T-cell (primary cell): ENCODE measurements around the gene SCAMP1. TPM values are rescaled to one million over a fixed set of nuclear protein-coding genes. Genes with fewer than 3 reads are reported as not detected.
"Not testable (repeated sequence)": the region's sequence is repeated elsewhere in the genome, so short reads cannot be mapped to it uniquely, and the experiment has no call there.

ENCODE experiments used
- ATAC-seq, 4 experiments: fragments of 200-7000 bp in 3 of 4; fragments of 150-1000 bp in 1 of 4; cut with Tn5 transposase; replicated peaks in 1 of 4; 1 replicate in 3 of 4; 2 replicates in 1 of 4; pipeline ENCODE4 v1.10.0; 2021; ENCODE audit warnings: moderate library complexity in 3 of 4, mild to moderate bottlenecking in 2 of 4, moderate number of reproducible peaks in 1 of 4
- CTCF ChIA-PET, 2 donors: fragments of 300-600 bp; sonication (Branson Sonifier 250); formaldehyde crosslinking; loops; one replicate each; lab custom pipeline; 2022; ENCODE audit warnings: antibody characterized with exemption in 2 of 2; lab: Charles Lee
- POLR2A ChIA-PET, 2 donors: fragments of 300-600 bp; sonication (Branson Sonifier 250); formaldehyde crosslinking; loops; one replicate each; lab custom pipeline; 2022; ENCODE audit warnings: antibody characterized with exemption in 2 of 2; lab: Charles Lee
- DNase-seq, 35 experiments: peaks; one replicate each; pipeline versions ENCODE4 v3.0.0 to v3.0.0-alpha.2; 2013 to 2023
- H3K27ac ChIP-seq: one replicate; pipeline ENCODE4 v1.5.1; 2013; ENCODE audit warnings: low read length
- H3K27me3 ChIP-seq, 2 experiments: replicated peaks in 1 of 2; 1 replicate in 1 of 2; 2 replicates in 1 of 2; pipeline versions ENCODE4 v1.6.1 to v1.7.0; 2013; ENCODE audit warnings: low read length in 1 of 2, mixed read lengths in 1 of 2; ENCODE audit not compliant: control insufficient read depth in 2 of 2, insufficient read depth in 2 of 2; ENCODE audit errors: extremely low read depth in 1 of 2
- H3K36me3 ChIP-seq, 2 donors: 1 replicate in 1 of 2; 2 replicates in 1 of 2; pipeline versions ENCODE4 v1.6.1 to v1.7.0; 2013; ENCODE audit warnings: low read length in 1 of 2; ENCODE audit not compliant: control insufficient read depth in 2 of 2, insufficient read depth in 1 of 2; ENCODE audit errors: extremely low read depth in 1 of 2
- H3K4me1 ChIP-seq, 2 experiments: 1 replicate in 1 of 2; 2 replicates in 1 of 2; pipeline versions ENCODE4 v1.6.1 to v1.7.0; 2013; ENCODE audit warnings: low read length in 2 of 2, mixed read lengths in 1 of 2; ENCODE audit not compliant: insufficient read depth in 2 of 2, control insufficient read depth in 1 of 2; ENCODE audit errors: extremely low read depth in 1 of 2
- H3K4me3 ChIP-seq, 2 donors: 1 replicate in 1 of 2; 2 replicates in 1 of 2; pipeline versions ENCODE4 v1.5.1 to v1.7.0; 2013; ENCODE audit warnings: mild to moderate bottlenecking in 2 of 2, low read length in 1 of 2, moderate library complexity in 1 of 2; ENCODE audit not compliant: control insufficient read depth in 1 of 2; ENCODE audit errors: extremely low read depth in 1 of 2
- H3K9me3 ChIP-seq: 2 replicates; pipeline ENCODE4 v1.7.0; 2013
- H3K27ac Mint-ChIP-seq, 2 donors: one replicate each; pipeline ENCODE4 v1.8.0; 2020 to 2021; ENCODE audit warnings: mild to moderate bottlenecking in 2 of 2, mixed read lengths in 2 of 2
- H3K27me3 Mint-ChIP-seq, 2 donors: one replicate each; pipeline ENCODE4 v1.8.0; 2021 to 2022; ENCODE audit warnings: mixed read lengths in 2 of 2
- H3K36me3 Mint-ChIP-seq: one replicate; pipeline ENCODE4 v1.8.0; 2021; ENCODE audit warnings: mixed read lengths
- H3K4me1 Mint-ChIP-seq, 3 donors: one replicate each; pipeline ENCODE4 v1.8.0; 2020 to 2022; ENCODE audit warnings: mixed read lengths in 3 of 3, mild to moderate bottlenecking in 1 of 3
- H3K4me3 Mint-ChIP-seq, 3 donors: one replicate each; pipeline ENCODE4 v1.8.0; 2020 to 2022; ENCODE audit warnings: mild to moderate bottlenecking in 3 of 3, mixed read lengths in 3 of 3, moderate library complexity in 3 of 3
- H3K9me3 Mint-ChIP-seq, 3 donors: one replicate each; pipeline ENCODE4 v1.8.0; 2020 to 2022; ENCODE audit warnings: mixed read lengths in 3 of 3
- WGBS: methylation state at CpG from one replicate; pipeline ENCODE4 v1.1.5; 2013; ENCODE audit warnings: missing lambda C conversion rate; ENCODE audit not compliant: insufficient coverage; 5-methylcytosine and 5-hydroxymethylcytosine counted together
- total RNA-seq, 35 experiments: library from RNA in 6 of 35; stranded (reverse) in 6 of 35; fragments of 120-200 nt in 1 of 35; gene quantifications; one replicate each; pipeline versions ENCODE4 v1.2.1 to v1.2.4 and lab custom pipeline; 2013 to 2026

The SCAMP1 gene
- total RNA-seq, 5 donors from 2014 or later (not counting 1 experiment from before 2014, with no cell fraction given): 20.6 to 28.3 (median 22.2) TPM

DNA sequence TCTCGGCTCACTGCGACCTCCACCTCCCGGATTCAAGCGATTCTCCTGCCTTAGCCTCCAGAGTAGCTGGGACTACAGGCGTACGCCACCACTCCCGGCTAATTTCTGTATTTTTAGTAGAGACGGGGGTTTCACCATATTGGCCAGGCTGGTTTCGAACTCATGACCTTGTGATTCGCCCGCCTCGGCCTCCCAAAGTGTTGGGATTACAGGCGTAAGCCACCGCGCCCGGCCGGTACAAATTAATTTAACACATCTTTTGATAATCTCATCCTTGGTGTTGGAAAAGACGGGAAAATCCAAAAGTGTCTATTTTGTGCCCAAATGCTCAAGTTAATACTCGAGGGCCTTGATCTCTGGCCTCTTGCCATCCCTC is 974 bp upstream of the SCAMP1 start:
- not testable (repeated sequence) for DNase-seq

GRCh38 chr5:78360674-78360923 is 182 bp downstream of the SCAMP1 start:
- Mint-ChIP-seq H3K9me3 (no peaks in the 10 kb centered on the region), H3K36me3 (no peaks in the 10 kb centered on the region), H3K27me3 (no peaks in the 10 kb centered on the region), H3K27ac (peak overlapping the region; percentile 72 to 96), H3K4me3 (peak overlapping the region; percentile 90 to 95 (median 94)), H3K4me1 (peaks cover 48 to 59% (median 59%) of the 10 kb centered on the region in 3 donors)
- H3K4me3 ChIP-seq: peak overlapping the region; percentile 92 to 100
- H3K36me3 ChIP-seq: peaks cover 0 to 4% of the 10 kb centered on the region in 2 donors
- WGBS: 0% methylated on average over 24 of the region's 26 CpGs
- ATAC-seq: no peak
- H3K4me1 ChIP-seq: peaks cover 7 to 20% of the 10 kb centered on the region in 2 experiments
- no peaks in the 10 kb centered on the region for H3K27me3 ChIP-seq
- peak overlapping the region; percentile 94 for H3K27ac ChIP-seq
- POLR2A ChIA-PET: interaction anchor here in 1 of 2 donors (0.7 to 2.0 kb wide), 3 partner anchors 65 to 1154 kb away, joined by 3 to 44 read pairs (median 3); partner anchors contain the start of gene AP3B1
- CTCF ChIA-PET: interaction anchor here (0.6 to 3.5 kb wide), 7 partner anchors 57 to 1216 kb away, joined by 3 to 76 read pairs (median 4); partner anchors contain the start of genes AP3B1 (in 2 of the 2) and WDR41 (in 1 of the 2)
- no peaks in the 10 kb centered on the region for H3K9me3 ChIP-seq
- peak in 1 of 35 experiments; percentile 5 for DNase-seq

More for the DNA sequence above, 974 bp upstream of the SCAMP1 start:
- not testable (repeated sequence) for H3K27me3 ChIP-seq, H3K9me3 Mint-ChIP-seq, H3K36me3 Mint-ChIP-seq, H3K36me3 ChIP-seq, H3K9me3 ChIP-seq, ATAC-seq, H3K27me3 Mint-ChIP-seq
- peak overlapping the region; percentile 90 to 95 (median 94) for H3K4me3 Mint-ChIP-seq
- H3K27ac ChIP-seq: peak overlapping the region; percentile 83
- CTCF ChIA-PET: interaction anchor here (0.7 to 3.5 kb wide), 5 partner anchors 14 to 65 kb away, joined by 3 to 76 read pairs (median 10); partner anchors contain the start of gene AP3B1 (in 2 of the 2)
- WGBS: 82% methylated on average over 9 of the region's 19 CpGs
- peaks cover 7 to 20% of the 10 kb centered on the region in 2 experiments for H3K4me1 ChIP-seq
- H3K27ac Mint-ChIP-seq: peak overlapping the region; percentile 93 to 96
- H3K4me1 Mint-ChIP-seq: peaks cover 45 to 56% (median 56%) of the 10 kb centered on the region in 3 donors
- POLR2A ChIA-PET: interaction anchor here in 1 of 2 donors (0.6 to 2.0 kb wide), 3 partner anchors 64 to 110 kb away, joined by 3 to 44 read pairs (median 3); partner anchors contain the start of gene AP3B1
- peak overlapping the region; percentile 92 to 100 for H3K4me3 ChIP-seq

DNA sequence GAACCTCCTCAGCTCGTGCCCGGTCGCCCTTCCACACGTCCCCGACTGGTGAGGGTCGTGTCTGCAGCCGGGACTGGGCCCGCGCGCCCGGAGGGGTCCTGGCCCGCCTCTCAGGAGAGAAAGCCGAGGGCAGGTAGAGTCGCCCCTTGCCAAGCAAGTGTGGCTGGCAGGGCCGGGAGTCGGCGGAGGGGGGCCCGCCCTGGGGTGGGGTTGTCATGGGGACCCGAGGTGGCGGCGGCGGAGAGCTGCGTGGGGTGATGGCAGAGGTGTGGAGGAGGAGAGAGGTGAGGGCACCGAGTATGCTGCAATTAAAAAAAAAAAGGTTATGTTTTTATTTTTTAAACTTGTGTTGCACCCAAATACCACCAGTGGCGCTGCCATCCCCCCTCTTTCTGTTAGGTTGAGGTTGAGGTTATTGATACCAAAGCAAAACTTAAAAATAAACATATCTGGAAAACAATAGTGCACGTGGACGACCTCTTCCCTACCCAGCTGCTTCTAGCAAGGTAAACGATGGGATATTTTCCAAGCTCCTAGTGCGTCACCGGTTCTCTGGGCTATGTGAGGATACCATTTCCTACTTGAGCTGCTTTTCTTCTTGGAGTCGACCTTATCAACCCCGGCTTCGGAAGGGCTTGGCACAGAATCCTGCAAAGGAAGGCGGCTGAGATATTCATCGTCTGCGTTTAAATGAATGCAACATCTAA is 660 bp downstream of the SCAMP1 start:
- H3K27me3 Mint-ChIP-seq: no peaks in the 10 kb centered on the region
- DNase-seq: peak; percentile 45 to 86 (median 79)
- no peaks in the 10 kb centered on the region for H3K27me3 ChIP-seq
- no peaks in the 10 kb centered on the region for H3K36me3 Mint-ChIP-seq
- ChIA-PET CTCF (interaction anchor here (0.7 to 3.5 kb wide), 8 partner anchors 15 to 869 kb away, joined by 3 to 76 read pairs (median 4); partner anchors contain the start of genes AP3B1 (in 2 of the 2) and WDR41 (in 1 of the 2)), POLR2A (interaction anchor here in 1 of 2 donors (2.0 kb wide), 1 partner anchor 66 kb away, joined by 44 read pairs; the partner anchor contains the start of gene AP3B1)
- ATAC-seq: peak; percentile 53 to 73 (median 67)
- peaks cover 48 to 59% (median 57%) of the 10 kb centered on the region in 3 donors for H3K4me1 Mint-ChIP-seq
- no peaks in the 10 kb centered on the region for H3K9me3 ChIP-seq
- H3K9me3 Mint-ChIP-seq: no peaks in the 10 kb centered on the region
- peak overlapping the region; percentile 90 to 96 for H3K27ac Mint-ChIP-seq
- H3K4me1 ChIP-seq: peaks cover 7 to 20% of the 10 kb centered on the region in 2 experiments
- peak overlapping the region; percentile 90 to 95 (median 94) for H3K4me3 Mint-ChIP-seq
- under 1% methylated on average over 22 of the region's 36 CpGs for WGBS
- peaks cover 0 to 4% of the 10 kb centered on the region in 2 donors for H3K36me3 ChIP-seq
- peak overlapping the region; percentile 92 to 100 for H3K4me3 ChIP-seq
- H3K27ac ChIP-seq: peak overlapping the region; percentile 94

DNA sequence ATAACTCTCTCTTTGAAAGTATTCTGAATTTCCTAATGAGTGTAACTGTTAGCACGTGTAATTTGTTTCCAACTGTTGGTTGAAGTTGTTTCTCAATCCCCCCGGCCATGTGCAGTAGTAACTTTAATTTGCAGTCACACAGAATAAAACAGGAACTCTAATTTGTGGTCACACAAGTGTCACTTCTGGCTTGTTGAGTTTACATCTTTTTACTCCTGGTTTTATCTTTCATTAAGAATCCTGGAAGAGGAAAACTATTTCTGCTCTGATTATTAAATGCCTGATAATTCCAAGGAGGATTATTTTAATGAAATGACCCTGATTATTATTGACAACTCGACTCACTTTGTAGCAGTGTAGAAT is 1.2 kb downstream of the SCAMP1 start:
- Histone ChIP-seq H3K4me1 (peaks cover 7 to 20% of the 10 kb centered on the region in 2 experiments), H3K4me3 (peak overlapping the region; percentile 92 to 100)

DNA sequence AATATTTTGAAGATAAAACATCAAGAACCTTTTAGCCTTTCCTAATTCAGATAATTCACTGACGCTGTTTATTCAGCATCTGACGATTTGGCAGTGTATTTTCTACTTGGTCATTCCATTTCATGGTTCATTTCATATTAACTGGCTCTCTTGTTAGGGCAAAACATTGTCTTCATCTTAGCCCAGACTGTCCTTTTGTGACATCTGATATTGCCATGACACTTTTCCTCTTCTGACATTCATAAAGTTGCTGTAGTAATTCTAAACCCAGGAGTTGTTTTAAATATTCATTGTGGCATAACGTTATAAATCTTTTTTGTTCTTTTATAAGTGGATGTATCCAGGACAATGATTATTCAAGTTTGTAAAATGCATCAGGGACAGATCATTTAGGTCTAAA is 1.8 kb downstream of the SCAMP1 start:
- WGBS: 100% methylated on average over 2 of the region's 3 CpGs
- CTCF ChIA-PET: no interaction called here
- Histone ChIP-seq H3K27ac (no peak overlapping the region), H3K27me3 (no peaks in the 10 kb centered on the region), H3K9me3 (no peaks in the 10 kb centered on the region), H3K4me3 (no peak overlapping the region), H3K36me3 (peaks cover 0 to 2% of the 10 kb centered on the region in 2 donors), H3K4me1 (peaks cover 7 to 20% of the 10 kb centered on the region in 2 experiments)
- H3K4me1 Mint-ChIP-seq: peaks cover 48 to 61% (median 57%) of the 10 kb centered on the region in 3 donors
- H3K9me3 Mint-ChIP-seq: no peaks in the 10 kb centered on the region
- H3K27ac Mint-ChIP-seq: no peak overlapping the region
- ATAC-seq: no peak
- no peak for DNase-seq
- no peaks in the 10 kb centered on the region for H3K36me3 Mint-ChIP-seq
- H3K4me3 Mint-ChIP-seq: peak overlapping the region; percentile 90 to 95 (median 94)
- no peaks in the 10 kb centered on the region for H3K27me3 Mint-ChIP-seq
- POLR2A ChIA-PET: no interaction called here

More for the DNA sequence above, 1.2 kb downstream of the SCAMP1 start:
- ATAC-seq (no peak), DNase-seq (peak in 1 of 35 experiments; percentile 13)
- ChIA-PET POLR2A (interaction anchor here in 1 of 2 donors (2.0 kb wide), 1 partner anchor 66 kb away, joined by 44 read pairs; the partner anchor contains the start of gene AP3B1), CTCF (interaction anchor here (0.7 to 3.5 kb wide), 5 partner anchors 16 to 624 kb away, joined by 3 to 76 read pairs (median 4); partner anchors contain the start of gene AP3B1 (in 2 of the 2))
- H3K4me3 Mint-ChIP-seq: peak overlapping the region; percentile 90 to 95 (median 94)
- H3K27me3 Mint-ChIP-seq: no peaks in the 10 kb centered on the region
- peaks cover 0 to 4% of the 10 kb centered on the region in 2 donors for H3K36me3 ChIP-seq
- no CpG with 5 or more reads among the region's 3 CpGs for WGBS
- peaks cover 50 to 59% (median 56%) of the 10 kb centered on the region in 3 donors for H3K4me1 Mint-ChIP-seq
- peak overlapping the region; percentile 88 to 90 for H3K27ac Mint-ChIP-seq
- no peaks in the 10 kb centered on the region for H3K27me3 ChIP-seq
- H3K36me3 Mint-ChIP-seq: no peaks in the 10 kb centered on the region
- peak overlapping the region; percentile 94 for H3K27ac ChIP-seq
- H3K9me3 Mint-ChIP-seq: no peaks in the 10 kb centered on the region
- H3K9me3 ChIP-seq: no peaks in the 10 kb centered on the region

GRCh38 chr5:78364005-78364404 is 3.6 kb downstream of the SCAMP1 start:
- no peak overlapping the region for H3K27ac ChIP-seq

More at GRCh38 chr5:78364005-78364404, 3.6 kb downstream of the SCAMP1 start:
- Mint-ChIP-seq H3K4me1 (peaks cover 51 to 61% (median 59%) of the 10 kb centered on the region in 3 donors), H3K9me3 (no peaks in the 10 kb centered on the region), H3K36me3 (no peaks in the 10 kb centered on the region), H3K27me3 (no peaks in the 10 kb centered on the region), H3K4me3 (no peak overlapping the region), H3K27ac (no peak overlapping the region)
- Histone ChIP-seq H3K4me1 (peaks cover 3 to 13% of the 10 kb centered on the region in 2 experiments), H3K27me3 (no peaks in the 10 kb centered on the region), H3K9me3 (no peaks in the 10 kb centered on the region), H3K4me3 (no peak overlapping the region), H3K36me3 (no peaks in the 10 kb centered on the region)
- POLR2A ChIA-PET: interaction anchor here in 1 of 2 donors (0.8 kb wide), 1 partner anchor 70 kb away, joined by 3 read pairs; the partner anchor contains the start of gene AP3B1
- CTCF ChIA-PET: interaction anchor here (0.6 to 1.3 kb wide), 4 partner anchors 69 to 145 kb away, joined by 3 to 6 read pairs (median 5); no protein-coding TSS in a partner anchor
- no peak for DNase-seq
- no peak for ATAC-seq
- no CpG with 5 or more reads among the region's 1 CpG for WGBS
